H9 (cell line): ENCODE data around the gene LCE3E. TPM values are rescaled to one million over a fixed set of nuclear protein-coding genes. Genes with fewer than 3 reads are reported as not detected.

Experiments used
- DNase-seq: peaks from one replicate; pipeline ENCODE4 v3.0.0-alpha.2; 2017
- H2AFZ ChIP-seq: one replicate; pipeline ENCODE4 v1.6.1; 2013; ENCODE audit warnings: mild to moderate bottlenecking, low read length, control low read depth, moderate library complexity
- H2AK5ac ChIP-seq: 2 replicates; pipeline ENCODE4 v1.6.1; 2013; ENCODE audit warnings: low read length, control low read depth, mixed read lengths; ENCODE audit not compliant: insufficient read length
- H2BK120ac ChIP-seq: one replicate; pipeline ENCODE4 v1.6.1; 2013; ENCODE audit warnings: low read depth, mild to moderate bottlenecking, low read length, control low read depth, inconsistent platforms; ENCODE audit not compliant: poor library complexity, severe bottlenecking
- H2BK12ac ChIP-seq: 2 replicates; pipeline ENCODE4 v1.6.1; 2013; ENCODE audit warnings: low read length, control low read depth, mixed read lengths, low read depth; ENCODE audit not compliant: insufficient read length
- H2BK15ac ChIP-seq: 2 replicates; pipeline ENCODE4 v1.6.1; 2013; ENCODE audit warnings: low read depth, low read length, control low read depth
- H2BK20ac ChIP-seq: one replicate; pipeline ENCODE4 v1.6.1; 2013; ENCODE audit warnings: low read depth, mild to moderate bottlenecking, low read length, control low read depth, inconsistent platforms; ENCODE audit not compliant: poor library complexity, severe bottlenecking
- H2BK5ac ChIP-seq: 2 replicates; pipeline ENCODE4 v1.6.1; 2013; ENCODE audit warnings: low read length, control low read depth, mixed read lengths; ENCODE audit not compliant: insufficient read length
- H3K14ac ChIP-seq: 2 replicates; pipeline ENCODE4 v1.6.1; 2013; ENCODE audit warnings: low read length, control low read depth; ENCODE audit not compliant: insufficient read depth
- H3K18ac ChIP-seq: 2 replicates; pipeline ENCODE4 v1.6.1; 2013; ENCODE audit warnings: low read depth, mild to moderate bottlenecking, mixed read lengths, low read length, control low read depth; ENCODE audit not compliant: insufficient read length
- H3K23ac ChIP-seq: 2 replicates; pipeline ENCODE4 v1.6.1; 2013; ENCODE audit warnings: low read length, control low read depth, mixed read lengths, low read depth; ENCODE audit not compliant: insufficient read length
- H3K23me2 ChIP-seq: 2 replicates; pipeline ENCODE4 v1.6.1; 2013; ENCODE audit warnings: low read depth, mild to moderate bottlenecking, mixed read lengths, low read length, control low read depth; ENCODE audit not compliant: insufficient read length, poor library complexity, severe bottlenecking
- H3K27ac ChIP-seq: 2 replicates; pipeline ENCODE4 v1.5.1; 2013; ENCODE audit warnings: low read length, control low read depth, mixed read lengths, low read depth; ENCODE audit not compliant: insufficient read length
- H3K27me3 ChIP-seq: 2 replicates; pipeline ENCODE4 v1.6.1; 2013; ENCODE audit warnings: low read length, control low read depth, inconsistent platforms; ENCODE audit not compliant: insufficient read depth
- H3K4ac ChIP-seq: 2 replicates; pipeline ENCODE4 v1.6.1; 2013; ENCODE audit warnings: low read depth, mild to moderate bottlenecking, control low read depth, inconsistent platforms, low read length, moderate library complexity
- H3K4me1 ChIP-seq: 2 replicates; pipeline ENCODE4 v1.6.1; 2013; ENCODE audit warnings: low read length, control low read depth, inconsistent platforms; ENCODE audit not compliant: insufficient read depth
- H3K4me2 ChIP-seq: 2 replicates; pipeline ENCODE4 v1.6.1; 2013; ENCODE audit warnings: low read length, control low read depth, mixed read lengths; ENCODE audit not compliant: insufficient read length, insufficient read depth
- H3K56ac ChIP-seq: 2 replicates; pipeline ENCODE4 v1.6.1; 2013; ENCODE audit warnings: low read depth, mild to moderate bottlenecking, mixed read lengths, low read length, control low read depth; ENCODE audit not compliant: insufficient read length
- H3K79me1 ChIP-seq: 2 replicates; pipeline ENCODE4 v1.6.1; 2013; ENCODE audit warnings: low read depth, mild to moderate bottlenecking, moderate library complexity, low read length, control low read depth, inconsistent platforms; ENCODE audit not compliant: insufficient read depth, poor library complexity, severe bottlenecking
- H3K79me2 ChIP-seq: 2 replicates; pipeline ENCODE4 v1.6.1; 2013; ENCODE audit warnings: low read length, control low read depth, inconsistent platforms; ENCODE audit not compliant: insufficient read depth
- H3K9ac ChIP-seq: 2 replicates; pipeline ENCODE4 v1.6.1; 2013; ENCODE audit warnings: low read length, control low read depth, mixed read lengths; ENCODE audit not compliant: insufficient read length; ENCODE audit errors: extremely low read depth
- H3K9me3 ChIP-seq: one replicate; pipeline ENCODE4 v1.6.1; 2013; ENCODE audit warnings: low read depth, low read length, inconsistent platforms; ENCODE audit not compliant: control insufficient read depth
- H3T11ph ChIP-seq: one replicate; pipeline ENCODE4 v1.6.1; 2013; ENCODE audit warnings: mild to moderate bottlenecking, low read length, control low read depth, inconsistent platforms
- H4K20me1 ChIP-seq: one replicate; pipeline ENCODE4 v1.6.1; 2013; ENCODE audit not compliant: control insufficient read depth, insufficient read length, insufficient read depth
- H4K5ac ChIP-seq: 2 replicates; pipeline ENCODE4 v1.6.1; 2013; ENCODE audit warnings: low read depth, mild to moderate bottlenecking, mixed read lengths, low read length, control low read depth; ENCODE audit not compliant: insufficient read length
- H4K8ac ChIP-seq: replicated peaks from 2 replicates; pipeline ENCODE4 v1.6.1; 2013; ENCODE audit warnings: low read length, control low read depth, mixed read lengths, low read depth; ENCODE audit not compliant: insufficient read length
- H4K91ac ChIP-seq: 2 replicates; pipeline ENCODE4 v1.6.1; 2013; ENCODE audit warnings: low read depth, mild to moderate bottlenecking, moderate library complexity, mixed read lengths, low read length, control low read depth; ENCODE audit not compliant: insufficient read length
- H3K27ac Mint-ChIP-seq, 3 experiments: 2 replicates in 2 of 3; 3 replicates in 1 of 3; pipeline ENCODE4 v1.8.0; 2020 to 2021; ENCODE audit warnings: mixed read lengths in 3 of 3, mild to moderate bottlenecking in 1 of 3, moderate library complexity in 1 of 3
- H3K27me3 Mint-ChIP-seq: 2 replicates; pipeline ENCODE4 v1.8.0; 2021; ENCODE audit warnings: low read depth, mild to moderate bottlenecking, moderate library complexity, mixed read lengths
- H3K36me3 Mint-ChIP-seq, 3 experiments: 2 replicates in 2 of 3; 3 replicates in 1 of 3; pipeline ENCODE4 v1.8.0; 2020 to 2021; ENCODE audit warnings: low read depth in 3 of 3, mixed read lengths in 3 of 3; ENCODE audit not compliant: insufficient read depth in 1 of 3
- H3K4me1 Mint-ChIP-seq, 2 experiments: 2 replicates each; pipeline ENCODE4 v1.8.0; 2020; ENCODE audit warnings: mixed read lengths in 2 of 2
- H3K4me3 Mint-ChIP-seq, 2 experiments: 2 replicates in 1 of 2; 3 replicates in 1 of 2; pipeline ENCODE4 v1.8.0; 2020 to 2021; ENCODE audit warnings: mild to moderate bottlenecking in 2 of 2, mixed read lengths in 2 of 2, moderate library complexity in 1 of 2
- H3K9me3 Mint-ChIP-seq, 2 experiments: 2 replicates in 1 of 2; 3 replicates in 1 of 2; pipeline ENCODE4 v1.8.0; 2020; ENCODE audit warnings: mild to moderate bottlenecking in 2 of 2, mixed read lengths in 2 of 2, moderate library complexity in 1 of 2
- CTCF ChIP-seq: fragments of 200-600 bp; sonication (generic); conservative IDR thresholded peaks from 3 replicates; pipeline ENCODE4 v1.8.0; 2021; ENCODE audit warnings: antibody characterized with exemption, mild to moderate bottlenecking
- WGBS: extraction: QIAGEN DNeasy Blood & Tissue Kit; methylation state at CpG from one replicate; pipeline ENCODE4 v1.1.7; 2013; ENCODE audit warnings: missing lambda C conversion rate, low lambda C conversion rate, mixed read lengths; ENCODE audit not compliant: insufficient read length; ENCODE audit errors: extremely low coverage; 5-methylcytosine and 5-hydroxymethylcytosine counted together
- total RNA-seq: library from RNA; stranded (reverse); gene quantifications from 2 replicates; pipeline ENCODE4 v1.2.1, GENCODE V29; 2021

LCE3E gene
- total RNA-seq, 1 experiment from 2014 or later: not detected

GRCh38 chr1:152525080-152525641 lies 41.4 kb downstream of the LCE3E start:
- Histone ChIP-seq H3K4me1 (no peaks in the 10 kb centered on the region), H3K23ac (no peak overlapping the region), H2AK5ac (no peak overlapping the region), H2BK12ac (no peak overlapping the region), H4K91ac (no peak overlapping the region), H3K56ac (no peak overlapping the region), H4K8ac (no peak overlapping the region), H2BK120ac (no peak overlapping the region), H3K79me1 (no peaks in the 10 kb centered on the region), H3K23me2 (no peaks in the 10 kb centered on the region), H3K9ac (no peak overlapping the region), H2BK15ac (no peak overlapping the region), H4K20me1 (no peaks in the 10 kb centered on the region), H2AFZ (no peak overlapping the region), H2BK20ac (no peak overlapping the region), H3K79me2 (no peaks in the 10 kb centered on the region), H2BK5ac (no peak overlapping the region), H3K9me3 (peaks cover 79% of the 10 kb centered on the region), H3K14ac (no peak overlapping the region), H4K5ac (no peak overlapping the region), H3K18ac (no peak overlapping the region), H3K27me3 (no peaks in the 10 kb centered on the region), H3K4me2 (no peak overlapping the region), H3K4ac (no peak overlapping the region), H3T11ph (no peak overlapping the region), H3K27ac (no peak overlapping the region)
- Mint-ChIP-seq H3K4me1 (no peaks in the 10 kb centered on the region), H3K9me3 (peaks cover 42 to 70% of the 10 kb centered on the region in 2 experiments), H3K27ac (no peak overlapping the region), H3K36me3 (peaks cover 6 to 29% (median 10%) of the 10 kb centered on the region in 3 experiments; a peak in 4 of 7 replicates), H3K27me3 (no peaks in the 10 kb centered on the region; the same call in none of the 2 replicates), H3K4me3 (no peak overlapping the region)
- no CpG with 5 or more reads among the region's 1 CpG for WGBS
- TF ChIP-seq CTCF: no peak
- no peak for DNase-seq
